ENCODE data around the gene NAP1L2. TPM values are rescaled to one million over a fixed set of nuclear protein-coding genes. Genes with fewer than 3 reads are reported as not detected.

NAP1L2 gene
- total RNA-seq, 1 experiment from 2014 or later = not detected

- ChIA-PET CTCF (no interaction called here), POLR2A (no interaction called here)
- ATAC-seq = no peak
These were observed 24.6 kb upstream of the NAP1L2 start for GRCh38 chrX:73239242-73239641.

More at GRCh38 chrX:73239242-73239641, 24.6 kb upstream of the NAP1L2 start:
- Histone ChIP-seq H3K79me2 (ENCODE audit: insufficient read depth, low read length) (no peaks in the 10 kb centered on the region), H3K9ac (ENCODE audit: low read length) (no peak overlapping the region), H3K4me2 (ENCODE audit: low read length) (no peak overlapping the region), H3K4me3 (replicated peaks in 1 of 2; ENCODE audit: low read depth in 1 of 2, low read length in 2 of 2) (no peak overlapping the region), H3K27me3 (ENCODE audit: insufficient read depth, low read length) (no peaks in the 10 kb centered on the region), H4K20me1 (ENCODE audit: insufficient read depth) (no peaks in the 10 kb centered on the region), H2AFZ (ENCODE audit: low read depth, low read length, poor library complexity, severe bottlenecking) (no peak overlapping the region), H3K4me1 (ENCODE audit: control insufficient read depth in 1 of 2, insufficient read depth in 2 of 2, low read length in 2 of 2) (no peaks in the 10 kb centered on the region), H3K27ac (ENCODE audit: low read depth, low read length) (no peak overlapping the region), H3K9me2 (ENCODE audit: insufficient read depth) (no peaks in the 10 kb centered on the region), H3K9me3 (ENCODE audit: control insufficient read depth in 1 of 2, insufficient read depth in 1 of 2, low read depth in 1 of 2, low read length in 2 of 2) (no peaks in the 10 kb centered on the region), H3K36me3 (ENCODE audit: control insufficient read depth in 1 of 2, insufficient read depth in 2 of 2, low read length in 2 of 2) (no peaks in the 10 kb centered on the region)
- intact Hi-C loops (cut with micrococcal nuclease) = no loop called here
- RAD21 ChIA-PET (ENCODE audit: low non-redundant PET in 1 of 2, low total read pairs in 2 of 2, uncharacterized antibody in 2 of 2, unreplicated experiment in 2 of 2) = no interaction called here
- BruUV-seq (replicated peaks) = no TSS peak
- no peak for TF ChIP-seq SP1 (IDR thresholded peaks at IDR 0.05; ENCODE audit: low read depth)
- no peak for TF ChIP-seq EZH2 (IDR thresholded peaks at IDR 0.05)
- no peak for TF ChIP-seq REST (IDR thresholded peaks at IDR 0.05; ENCODE audit: low read depth)
- TF ChIP-seq JUND (IDR thresholded peaks at IDR 0.05) = no peak
- no peak for TF ChIP-seq EGR1 (IDR thresholded peaks at IDR 0.05; ENCODE audit: low read depth)
- TF ChIP-seq FOSL1 (IDR thresholded peaks at IDR 0.05; ENCODE audit: low read depth) = no peak
- no peak for TF ChIP-seq ZFX (IDR thresholded peaks at IDR 0.05)
- TF ChIP-seq CBX3 (IDR thresholded peaks at IDR 0.05; ENCODE audit: low read depth) = no peak
- TF ChIP-seq CEBPB (IDR thresholded peaks at IDR 0.05; ENCODE audit: low read depth) = no peak
- no peak for TF ChIP-seq POLR2AphosphoS5 (IDR thresholded peaks at IDR 0.05; ENCODE audit: low read depth, low read length)
- no peak for TF ChIP-seq ELF1 (IDR thresholded peaks at IDR 0.05; ENCODE audit: borderline replicate concordance, low read depth)
- TF ChIP-seq POLR2A (IDR thresholded peaks at IDR 0.05; ENCODE audit: borderline replicate concordance, extremely low read depth, insufficient read depth, insufficient read length) = no peak
- TF ChIP-seq ATF3 (IDR thresholded peaks at IDR 0.05) = no peak
- no peak for TF ChIP-seq CTCF (IDR thresholded peaks at IDR 0.05 in 2 of 3, conservative IDR thresholded peaks at IDR 0.05 in 1 of 3; ENCODE audit: borderline replicate concordance in 1 of 3, insufficient read depth in 1 of 3, low read depth in 2 of 3, low read length in 2 of 3)
- TF ChIP-seq SIN3A (IDR thresholded peaks at IDR 0.05; ENCODE audit: low read depth) = no peak
- TF ChIP-seq YY1 (IDR thresholded peaks at IDR 0.05; ENCODE audit: extremely low read depth, insufficient replicate concordance, low read depth, low read length) = no peak
- DNase-seq (ENCODE audit: low read depth, low spot score) = no peak

Measured in HCT116 (cell line).